Uterus (tissue), 2 donors: ENCODE data around the gene NFIC.

ENCODE experiments used
- CTCF ChIP-seq, 4 experiments: fragments of 200-600 bp in 2 of 4; fragments of 450-650 bp in 2 of 4; sonication (generic) in 2 of 4; IDR thresholded peaks; one replicate each; pipeline ENCODE4 v1.5.1; 2016 to 2019; ENCODE audit warnings: antibody characterized with exemption in 4 of 4, mild to moderate bottlenecking in 2 of 4, moderate library complexity in 1 of 4
- POLR2A ChIP-seq, 2 donors: fragments of 450-650 bp; IDR thresholded peaks; one replicate each; pipeline ENCODE4 v1.6.1; 2016; ENCODE audit warnings: antibody characterized with exemption in 2 of 2, mild to moderate bottlenecking in 1 of 2, moderate library complexity in 1 of 2

- TF ChIP-seq CTCF (IDR thresholded peaks at IDR 0.05): no peak
- no peak for TF ChIP-seq POLR2A (IDR thresholded peaks at IDR 0.05)
Observed at GRCh38 chr19:3497757-3498520, 131.6 kb downstream of the NFIC start.
